HuH-7.5 (cell line): Measurements from ENCODE around the gene AQP12A.
"Not testable (repeated sequence)": the region's sequence is repeated elsewhere in the genome, so short reads cannot be mapped to it uniquely, and the experiment has no call there.

Experiments
- DNase-seq: peaks from one replicate; pipeline ENCODE4 v3.0.0; 2011; ENCODE audit warnings: low spot score

The AQP12A gene

DNA sequence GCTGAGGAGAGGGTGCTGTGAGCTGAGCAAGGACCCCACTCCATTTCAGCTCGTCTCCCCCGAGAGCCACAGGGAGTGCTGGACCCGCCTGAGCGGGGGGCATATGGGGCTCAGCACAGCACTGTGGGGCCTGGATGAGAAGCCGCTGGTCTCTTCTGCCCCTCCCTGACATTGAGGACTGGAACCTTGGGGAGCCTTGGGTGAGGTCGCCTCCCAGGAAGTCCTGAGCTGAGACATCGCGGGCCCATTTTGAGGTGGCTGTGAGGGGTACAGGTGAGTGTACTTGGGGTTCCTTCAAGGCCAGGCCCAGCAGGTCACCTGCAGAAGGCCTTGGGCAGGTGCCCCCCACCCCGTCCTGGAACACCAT is 3.1 kb upstream of the AQP12A start:
- DNase-seq, result no peak

DNA sequence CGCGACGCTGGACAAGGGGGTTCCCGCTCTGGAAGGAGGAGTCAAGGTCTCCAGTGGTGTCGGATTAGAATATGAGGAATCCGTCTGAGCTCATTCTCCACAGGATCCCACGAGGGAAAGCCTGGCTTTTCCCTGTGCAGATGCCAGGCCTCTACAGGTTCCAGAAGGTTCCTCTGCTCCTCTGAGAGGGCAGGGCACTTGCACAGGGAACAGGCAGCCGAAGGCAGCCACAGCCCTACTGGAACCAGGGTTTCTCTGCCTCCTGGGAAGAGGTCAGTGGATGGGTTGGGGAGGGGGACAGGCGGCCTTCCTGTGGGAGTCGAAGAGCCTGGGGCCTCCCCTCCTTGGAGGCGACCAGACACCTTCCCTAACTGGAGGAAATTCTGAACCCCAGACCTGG is 1.7 kb upstream of the AQP12A start:
- DNase-seq, result no peak

DNA sequence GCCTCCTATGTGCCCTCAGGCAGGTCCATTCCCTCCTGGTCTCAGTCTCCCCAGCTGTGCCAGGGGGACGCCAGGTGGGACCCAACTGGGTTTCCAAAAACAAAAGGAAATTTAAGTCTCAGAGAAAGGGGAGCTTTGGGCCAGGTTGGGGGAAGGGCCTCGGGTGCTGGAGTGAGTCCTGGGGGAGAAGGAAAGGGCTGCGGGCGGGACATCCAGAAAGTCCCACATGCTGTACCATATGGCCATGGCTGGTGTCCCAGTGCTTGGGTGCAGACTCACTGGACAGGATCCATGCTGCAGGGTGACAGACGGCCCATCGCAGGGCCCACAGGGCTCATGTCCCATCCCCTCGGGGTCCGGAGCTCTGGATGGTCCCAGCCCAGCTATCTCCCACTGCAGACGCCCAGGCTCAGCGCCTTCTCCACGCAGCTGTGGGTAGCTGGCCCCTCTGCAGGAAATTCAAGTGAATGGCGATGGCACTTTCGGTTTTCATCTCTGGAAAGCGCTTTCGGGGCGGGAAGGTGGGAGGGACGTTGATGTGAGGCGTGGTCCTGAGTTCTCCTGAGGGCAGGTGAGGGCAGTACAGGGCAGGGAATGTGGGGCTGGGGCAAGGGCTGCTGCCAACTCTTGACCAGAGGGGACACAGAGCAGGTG is 1.1 kb upstream of the AQP12A start:
- not testable (repeated sequence) for DNase-seq

DNA sequence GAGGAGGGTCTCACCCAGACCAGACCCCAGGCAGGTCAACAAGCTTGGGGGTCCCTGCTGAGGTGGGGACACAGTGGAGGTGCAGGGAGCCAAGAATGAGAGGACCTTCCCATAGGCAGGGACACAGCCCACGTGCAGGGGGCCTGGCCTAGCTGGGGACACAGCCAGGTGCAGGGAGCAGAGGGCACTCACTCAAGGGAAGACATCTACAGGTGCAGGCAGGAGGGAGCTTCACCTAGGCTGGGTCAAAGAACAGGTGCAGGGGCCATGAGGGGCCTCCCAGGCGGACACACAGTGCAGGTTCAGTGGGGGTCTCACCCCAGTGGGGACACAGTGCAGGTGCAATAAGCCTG is 615 bp upstream of the AQP12A start:
- not testable (repeated sequence) for DNase-seq

DNA sequence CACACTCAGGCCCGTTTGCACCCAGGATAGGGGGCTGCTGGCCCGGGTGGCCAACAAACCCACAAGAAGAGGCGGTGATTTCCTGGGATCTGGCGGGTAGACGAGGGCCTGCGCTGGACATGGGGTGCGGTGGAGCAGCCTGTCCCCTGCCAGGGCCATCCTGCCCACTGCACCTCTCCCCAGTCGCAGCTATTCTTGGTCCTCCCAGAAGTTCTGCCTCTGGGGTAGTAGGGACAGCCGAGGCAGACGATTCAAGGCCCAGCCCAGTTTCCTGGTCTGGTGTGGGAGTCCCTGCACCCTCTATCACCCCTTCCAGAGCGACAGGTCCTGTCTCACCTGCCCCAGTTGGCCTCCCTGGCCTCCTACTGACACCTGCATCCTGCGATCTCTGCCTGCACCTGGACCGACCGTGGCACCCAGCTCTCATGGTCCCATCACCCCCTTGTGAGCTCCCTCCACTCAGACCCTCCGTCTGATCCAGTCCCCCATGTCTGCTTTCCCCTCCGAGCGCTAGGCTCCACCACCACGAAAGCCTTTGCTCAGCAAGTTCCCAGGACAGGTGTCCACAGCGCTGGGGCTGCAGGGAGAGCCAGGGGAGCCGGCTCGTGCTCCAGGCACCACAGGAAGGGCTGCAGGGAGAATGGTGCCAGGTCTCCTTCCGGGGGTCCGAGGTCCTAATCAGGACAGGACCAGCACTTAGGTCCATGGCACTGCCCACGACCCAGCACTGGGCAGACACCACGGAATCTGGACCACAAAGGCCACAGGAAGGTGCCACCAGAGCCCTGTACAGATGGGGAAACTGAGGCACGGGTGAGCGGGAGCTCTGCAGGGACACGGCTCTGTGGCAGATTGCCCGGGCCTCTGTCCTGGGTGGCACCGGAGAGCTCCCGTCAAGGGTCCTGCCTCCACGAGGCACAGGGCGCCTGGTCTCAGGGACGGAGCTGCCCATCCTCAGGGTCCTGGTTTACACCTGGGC is 1.2 kb downstream of the AQP12A start:
- not testable (repeated sequence) for DNase-seq

DNA sequence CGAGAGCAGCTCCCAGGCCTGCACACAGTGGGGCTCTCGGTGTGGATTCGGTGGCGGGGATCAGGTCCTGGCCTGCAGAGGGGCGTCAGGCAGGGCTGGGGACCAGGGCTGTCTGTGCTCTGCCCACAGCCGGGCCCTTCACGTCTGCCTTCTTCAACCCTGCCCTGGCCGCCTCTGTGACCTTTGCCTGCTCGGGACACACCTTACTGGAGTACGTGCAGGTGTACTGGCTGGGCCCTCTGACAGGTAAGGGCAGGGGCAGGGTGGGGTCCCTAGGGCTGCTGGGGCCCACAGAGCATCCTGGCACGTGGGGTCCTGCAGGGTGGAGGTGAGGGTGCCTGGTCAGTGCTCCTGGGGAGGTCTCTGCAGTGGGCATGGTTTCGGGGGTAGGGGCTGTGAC is 2.6 kb downstream of the AQP12A start:
- DNase-seq, result not testable (repeated sequence)

DNA sequence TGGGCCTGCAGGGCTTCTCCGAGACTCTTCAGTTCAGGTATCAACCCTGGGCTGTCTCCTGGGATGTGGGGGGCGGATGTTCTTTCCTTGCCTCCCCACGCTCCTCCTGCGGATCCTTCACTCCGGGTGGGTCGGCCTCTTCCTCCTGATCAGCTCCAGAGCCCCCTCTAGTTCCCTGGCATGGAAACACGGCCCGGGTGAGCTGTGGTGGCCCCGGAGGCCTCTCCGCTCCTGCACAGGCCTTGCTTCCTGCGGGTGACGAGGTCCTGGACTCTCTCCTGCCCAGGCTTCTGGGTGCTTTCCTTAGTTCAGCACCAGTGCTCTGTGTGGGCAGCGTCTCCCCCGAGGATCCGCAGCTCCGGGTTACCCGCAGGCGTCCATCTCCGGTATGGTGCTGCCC is 3.9 kb downstream of the AQP12A start:
- not testable (repeated sequence) for DNase-seq

DNA sequence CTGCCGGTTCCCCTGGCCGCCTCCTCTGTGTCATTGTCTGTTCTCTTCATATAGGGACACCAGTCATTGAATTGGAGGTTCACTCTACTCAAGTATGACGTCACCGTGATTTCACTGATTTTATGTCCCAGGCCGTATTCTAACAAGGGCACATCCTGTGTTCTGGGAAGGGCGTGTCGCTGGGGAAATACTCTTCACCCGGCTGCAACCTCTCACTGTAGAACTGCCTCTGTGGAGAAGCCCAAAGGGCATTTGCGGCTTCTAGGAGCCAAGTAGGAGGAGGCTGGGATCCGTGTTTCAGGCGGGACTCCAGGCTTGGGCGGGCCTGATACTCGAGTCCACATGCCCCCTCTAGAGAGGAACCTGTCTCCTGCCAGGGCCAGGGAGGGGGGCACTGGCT is 4.8 kb downstream of the AQP12A start:
- DNase-seq, result not testable (repeated sequence)

DNA sequence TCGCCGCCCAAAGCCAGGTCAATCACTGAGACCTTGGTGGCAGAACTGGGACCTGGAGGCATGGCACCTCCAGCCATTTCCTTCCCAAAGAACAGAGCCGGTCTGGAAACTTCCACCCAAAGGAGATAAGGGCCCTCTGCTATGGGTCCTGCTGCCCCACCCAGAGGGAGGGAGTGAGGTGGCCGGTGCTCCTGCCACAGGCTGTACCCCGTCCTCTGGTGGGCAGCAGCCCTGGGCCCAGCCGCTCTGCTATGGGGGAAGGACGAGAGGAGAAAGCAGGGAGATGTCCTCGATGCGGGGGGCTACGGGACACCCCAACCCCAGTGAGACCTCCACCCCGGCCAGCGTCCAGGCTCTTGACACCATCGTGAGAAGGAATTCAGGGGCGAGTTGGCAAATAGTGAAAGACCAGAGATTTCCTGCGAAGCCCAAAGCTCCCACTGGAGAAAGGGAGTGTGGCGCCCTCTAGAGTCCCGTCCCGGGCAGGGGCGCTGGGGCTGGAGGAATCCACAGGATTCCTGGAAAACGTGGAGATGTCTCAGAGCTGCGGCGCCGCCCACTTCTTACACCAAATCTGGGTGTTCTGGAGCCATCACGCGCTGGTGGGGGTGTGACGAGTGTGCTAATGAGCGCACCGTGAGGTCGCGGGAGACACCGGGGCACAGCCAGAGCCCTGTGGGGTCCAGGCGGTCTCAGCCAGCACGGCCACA is 7.3 kb downstream of the AQP12A start:
- DNase-seq, result not testable (repeated sequence)

DNA sequence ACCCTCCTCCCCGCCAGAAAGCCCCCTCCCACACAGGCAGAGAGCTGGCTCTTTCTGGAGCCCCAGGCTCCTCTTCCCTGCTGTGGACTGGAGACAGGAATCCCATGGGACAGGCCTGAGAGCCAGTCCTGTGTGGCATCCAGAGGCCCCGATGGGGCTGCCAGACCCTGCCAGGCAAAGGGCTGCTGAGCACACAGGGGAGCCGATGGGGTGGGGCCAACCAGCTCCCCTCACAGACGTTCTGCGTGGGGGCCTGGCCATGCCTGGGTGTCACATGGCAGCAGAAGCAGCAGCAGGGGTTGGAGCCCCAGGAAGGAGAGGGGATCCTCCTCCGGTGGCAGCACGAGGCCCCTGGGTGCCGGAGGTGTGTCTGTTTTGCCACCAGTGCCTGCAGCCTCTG is 8.2 kb downstream of the AQP12A start:
- DNase-seq, result not testable (repeated sequence)

DNA sequence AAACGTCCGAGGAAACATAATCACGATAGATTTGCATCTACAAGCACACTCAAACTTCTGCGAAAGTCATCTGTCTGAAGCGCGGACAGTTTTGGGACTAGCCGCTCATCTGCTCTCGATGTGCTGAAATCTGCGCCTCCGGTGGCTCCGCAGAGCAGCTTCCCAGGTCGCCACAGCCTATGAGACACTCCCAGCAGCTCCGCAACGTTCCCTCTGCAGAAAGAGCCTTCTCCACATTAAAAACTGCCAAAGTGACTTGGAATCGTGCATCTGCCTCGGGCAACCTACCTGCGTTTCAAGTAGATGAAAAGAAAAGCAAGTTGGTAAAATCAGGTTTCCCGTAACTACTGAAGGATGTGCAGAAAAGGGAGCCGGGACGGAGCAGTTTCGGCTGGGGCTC is 8.9 kb downstream of the AQP12A start:
- DNase-seq, result not testable (repeated sequence)

DNA sequence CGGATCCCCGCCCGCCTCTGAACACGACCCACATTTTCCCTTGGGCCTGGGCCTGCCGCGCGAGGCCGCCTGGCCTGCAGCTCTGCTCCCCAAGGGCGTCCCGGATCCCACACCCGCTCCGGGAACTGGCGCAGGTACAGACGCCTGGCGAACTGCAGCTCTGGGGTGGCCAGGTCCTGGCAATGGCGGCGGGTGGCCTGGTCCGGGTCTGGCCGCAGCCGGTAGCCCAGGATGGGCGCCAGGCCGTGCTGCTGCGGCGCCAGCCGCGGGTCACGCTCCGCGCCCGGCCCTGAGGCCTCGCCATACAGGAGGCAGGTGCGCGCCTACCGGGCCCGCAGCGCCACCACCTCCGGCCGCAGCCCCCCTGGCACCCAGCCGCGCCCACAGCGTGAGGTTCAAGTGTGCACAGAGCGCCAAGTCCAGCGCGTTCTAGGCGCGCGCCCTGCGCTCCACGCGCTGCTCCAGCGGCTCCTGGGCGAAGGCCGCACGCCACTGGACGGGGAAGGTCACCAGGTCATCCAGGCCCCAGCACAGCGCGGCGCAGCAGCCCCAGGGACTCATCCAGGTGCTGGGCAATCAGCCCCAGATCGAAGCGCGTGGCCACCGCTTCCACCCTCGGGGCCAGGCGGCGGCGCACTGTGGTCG is 9.5 kb downstream of the AQP12A start:
- no peak for DNase-seq

DNA sequence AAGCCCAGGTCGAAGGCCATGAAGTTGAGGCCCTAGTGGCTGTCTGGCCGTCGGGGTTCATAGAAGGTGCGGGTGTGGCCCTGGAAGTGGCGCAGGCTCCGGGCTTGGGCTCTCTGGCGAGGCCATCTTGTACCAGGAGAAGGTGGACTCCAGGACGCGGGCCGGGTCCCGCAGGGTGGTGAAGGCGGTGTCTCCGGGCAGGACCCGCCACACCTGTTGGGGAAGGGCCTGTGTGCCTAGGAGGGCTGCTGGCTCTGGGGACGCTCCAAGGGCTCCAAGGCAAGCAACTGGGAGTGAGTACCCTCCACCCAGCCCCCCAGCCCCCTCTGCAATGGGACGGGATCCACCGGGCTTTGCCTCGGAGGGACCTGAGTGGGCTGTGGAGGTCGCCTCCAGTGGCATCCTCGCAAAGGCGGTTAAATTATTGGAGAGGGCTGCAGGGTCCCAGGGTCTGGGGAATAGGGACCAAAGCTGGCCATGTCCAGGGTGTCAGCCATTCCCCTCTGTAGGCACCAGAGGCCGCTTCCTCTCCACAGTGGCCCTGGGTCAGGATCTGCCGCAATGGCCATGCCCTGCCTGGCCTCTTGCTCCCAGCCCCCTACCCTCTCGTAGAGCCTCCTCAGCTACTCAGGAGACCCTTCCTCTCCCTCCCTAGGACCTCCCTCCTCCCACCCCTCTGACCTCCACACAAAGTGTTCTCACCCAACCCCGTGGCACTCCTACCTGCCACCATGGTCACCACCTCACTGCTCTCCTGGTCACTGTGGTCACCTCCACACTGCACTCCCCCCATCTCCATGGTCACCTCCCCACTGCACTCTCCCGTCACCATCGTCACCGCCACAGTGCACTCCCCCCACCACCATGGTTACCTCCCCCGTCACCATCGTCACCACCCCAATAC is 10.3 kb downstream of the AQP12A start:
- no peak for DNase-seq

DNA sequence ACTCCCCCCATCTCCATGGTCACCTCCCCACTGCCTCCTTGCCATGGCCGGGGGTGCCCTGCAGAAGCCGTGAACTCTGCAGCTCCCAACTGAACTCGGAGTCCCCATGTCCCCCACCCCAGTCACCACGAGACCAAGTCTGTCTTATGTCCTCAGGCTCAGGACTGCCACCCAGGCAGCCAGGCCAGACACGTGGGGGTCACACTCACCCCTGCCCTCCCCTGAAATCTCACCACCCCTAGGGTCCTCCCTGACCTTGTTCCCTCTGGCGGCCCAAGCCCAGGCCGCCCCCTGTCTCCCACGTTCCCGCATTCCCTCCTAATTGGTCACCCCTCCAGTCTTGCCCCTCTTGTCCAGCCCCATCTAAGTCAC is 11.0 kb downstream of the AQP12A start:
- no peak for DNase-seq

DNA sequence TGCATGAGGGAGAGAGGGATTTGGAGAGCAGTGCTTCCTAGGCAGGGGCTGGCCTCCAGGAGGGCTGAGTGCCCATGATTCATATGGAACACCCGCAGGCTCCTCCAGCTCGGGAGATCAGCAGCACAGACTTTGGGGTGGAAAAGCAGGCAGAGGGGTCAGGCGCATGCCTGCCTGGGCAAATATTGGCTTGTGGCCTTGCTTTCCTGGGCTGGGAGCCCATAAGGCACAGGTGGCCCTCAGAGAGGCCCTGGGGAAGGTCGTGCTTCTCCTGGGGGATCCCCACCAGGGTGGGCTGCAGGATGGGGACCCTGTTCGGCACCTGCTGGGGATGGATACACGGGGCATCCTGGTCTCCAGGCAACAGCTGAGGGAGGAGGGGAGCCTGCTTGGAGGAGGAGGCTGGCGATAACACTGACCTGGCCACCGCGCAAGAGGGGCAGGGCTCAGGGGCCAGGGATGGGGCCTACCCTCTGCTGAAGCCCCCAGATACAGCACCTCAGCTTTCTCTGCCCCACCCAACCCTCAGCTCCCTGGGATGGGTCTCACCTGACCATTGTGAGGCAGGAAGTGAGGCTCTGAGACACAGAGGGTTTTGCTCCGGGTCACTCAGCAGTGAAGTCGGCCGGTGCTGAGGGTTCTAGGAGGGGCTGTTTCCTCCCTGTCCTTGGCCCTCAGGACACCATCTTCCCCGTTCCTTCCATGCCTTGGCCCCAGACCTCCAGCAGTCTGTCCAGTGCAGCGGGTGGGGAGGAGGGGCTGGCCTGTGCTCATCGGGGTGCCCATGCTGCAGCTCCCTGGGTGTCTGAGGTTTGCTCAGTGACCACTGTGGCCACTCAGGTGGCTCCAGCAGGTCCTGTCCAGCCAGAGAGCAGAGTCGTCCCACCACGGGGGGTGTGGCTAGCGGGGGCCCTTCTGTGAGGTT is 12.0 kb downstream of the AQP12A start:
- DNase-seq, result no peak

DNA sequence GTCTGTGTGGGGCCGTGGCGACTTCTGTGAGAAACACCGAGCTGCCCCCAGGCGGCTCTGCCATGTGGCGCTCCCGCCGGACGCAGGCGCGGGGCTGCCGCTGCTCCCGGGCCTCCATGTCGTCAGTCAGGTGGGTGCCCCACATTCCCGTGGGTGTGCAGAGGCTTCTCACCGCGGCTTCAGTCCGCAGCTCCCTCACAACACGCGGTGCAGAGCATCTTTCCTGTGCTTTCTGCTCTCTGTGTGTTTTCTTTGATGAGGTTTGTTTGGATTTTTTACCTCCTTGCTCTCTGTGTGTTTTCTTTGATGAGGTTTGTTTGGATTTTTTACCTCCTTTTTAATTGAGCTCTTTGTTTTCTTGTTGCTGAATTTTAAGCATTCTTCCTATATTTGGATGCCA is 13.0 kb downstream of the AQP12A start:
- DNase-seq, result no peak

DNA sequence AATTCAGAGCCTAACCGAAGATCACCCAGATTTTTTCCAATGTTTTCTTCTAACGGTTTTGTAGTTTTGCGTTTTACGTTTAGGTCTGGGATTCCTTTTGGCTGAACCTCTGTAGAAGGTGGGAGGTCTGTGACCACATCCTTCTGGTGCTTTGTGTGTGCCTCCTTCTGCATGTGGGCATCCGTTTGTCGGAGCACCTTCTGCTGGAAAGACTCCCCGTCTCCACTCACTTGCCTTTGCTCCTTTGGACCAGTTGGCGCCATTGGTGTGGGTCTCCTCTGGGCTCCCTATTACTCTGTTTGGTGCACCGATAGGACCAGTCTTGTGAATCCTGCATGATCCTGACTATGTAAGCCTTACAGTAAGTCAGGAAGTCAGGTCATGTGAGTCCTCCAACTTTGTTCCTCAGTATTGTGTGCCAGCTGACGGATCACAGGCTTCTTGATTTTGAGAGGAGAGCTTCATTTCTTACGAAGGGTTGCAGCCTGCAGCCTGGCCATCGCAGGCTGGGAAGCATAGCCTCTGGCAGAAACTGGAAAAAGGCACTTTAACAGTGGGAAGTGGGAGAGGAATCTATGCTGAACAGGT is 13.6 kb downstream of the AQP12A start:
- no peak for DNase-seq

DNA sequence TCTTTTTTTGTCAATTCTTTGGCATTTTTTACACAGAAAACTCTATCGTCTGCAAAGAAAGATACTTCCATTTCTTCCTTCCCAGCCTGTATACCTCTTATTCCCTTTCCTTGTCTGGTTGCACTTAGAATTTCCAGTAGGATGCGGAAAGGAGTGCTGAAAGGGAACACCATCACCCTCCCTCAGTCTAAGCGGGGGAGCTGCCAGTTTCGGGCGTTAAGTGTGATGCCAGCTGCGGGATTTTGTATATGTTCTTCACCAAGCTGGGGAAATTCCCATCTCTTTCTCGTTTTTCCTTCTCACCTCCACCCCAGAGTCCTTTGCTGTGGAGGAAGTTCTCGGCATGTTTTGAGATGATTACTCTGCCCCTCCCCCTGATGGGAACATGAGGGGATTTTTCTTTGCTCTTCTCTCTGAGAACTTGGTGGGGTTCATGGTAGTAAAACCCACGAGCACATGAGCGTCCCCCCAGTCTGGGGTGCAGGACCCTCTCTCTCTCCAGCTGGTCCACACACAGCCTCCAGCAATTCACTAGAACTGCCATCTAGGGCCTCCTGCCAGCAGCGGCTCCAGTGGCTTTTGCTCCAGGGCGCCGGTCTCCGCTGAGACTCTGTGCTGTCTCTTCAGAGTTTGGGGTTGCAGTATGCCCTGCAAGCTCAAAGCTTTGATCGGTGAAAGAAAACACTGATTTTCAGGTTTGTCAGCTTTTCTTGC is 15.5 kb downstream of the AQP12A start:
- DNase-seq, result no peak

DNA sequence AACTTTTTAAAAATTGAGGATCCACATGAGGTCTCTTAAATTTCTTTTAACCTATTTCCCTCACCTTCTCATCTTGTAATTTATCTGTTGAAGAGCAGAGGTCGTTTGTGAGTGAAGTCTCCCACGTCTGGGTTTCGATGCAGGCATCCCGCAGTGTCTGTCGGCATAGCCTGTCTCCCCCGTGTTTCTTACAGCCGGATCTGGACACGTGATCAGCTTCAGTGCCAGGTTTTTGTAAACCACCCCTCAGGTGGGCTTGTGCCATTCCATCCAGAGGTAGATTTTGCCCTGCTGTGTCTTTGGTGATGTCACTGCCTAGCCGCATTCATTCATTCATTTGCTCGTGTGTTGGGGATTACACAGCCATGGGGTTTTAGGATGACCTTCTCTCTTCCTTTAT is 16.2 kb downstream of the AQP12A start:
- DNase-seq, result no peak
